Stimulated activated CD4-positive, alpha-beta T cell treated with anti-CD3 and anti-CD28 coated beads, Interleukin-2, amount 100 ng/mL, for 48 hours (primary cell): Measurements from ENCODE around the gene RAB31.

Source experiments
- DNase-seq, 2 donors: peaks; one replicate each; pipeline ENCODE4 v3.0.0-alpha.2; 2020

Gene RAB31

DNA sequence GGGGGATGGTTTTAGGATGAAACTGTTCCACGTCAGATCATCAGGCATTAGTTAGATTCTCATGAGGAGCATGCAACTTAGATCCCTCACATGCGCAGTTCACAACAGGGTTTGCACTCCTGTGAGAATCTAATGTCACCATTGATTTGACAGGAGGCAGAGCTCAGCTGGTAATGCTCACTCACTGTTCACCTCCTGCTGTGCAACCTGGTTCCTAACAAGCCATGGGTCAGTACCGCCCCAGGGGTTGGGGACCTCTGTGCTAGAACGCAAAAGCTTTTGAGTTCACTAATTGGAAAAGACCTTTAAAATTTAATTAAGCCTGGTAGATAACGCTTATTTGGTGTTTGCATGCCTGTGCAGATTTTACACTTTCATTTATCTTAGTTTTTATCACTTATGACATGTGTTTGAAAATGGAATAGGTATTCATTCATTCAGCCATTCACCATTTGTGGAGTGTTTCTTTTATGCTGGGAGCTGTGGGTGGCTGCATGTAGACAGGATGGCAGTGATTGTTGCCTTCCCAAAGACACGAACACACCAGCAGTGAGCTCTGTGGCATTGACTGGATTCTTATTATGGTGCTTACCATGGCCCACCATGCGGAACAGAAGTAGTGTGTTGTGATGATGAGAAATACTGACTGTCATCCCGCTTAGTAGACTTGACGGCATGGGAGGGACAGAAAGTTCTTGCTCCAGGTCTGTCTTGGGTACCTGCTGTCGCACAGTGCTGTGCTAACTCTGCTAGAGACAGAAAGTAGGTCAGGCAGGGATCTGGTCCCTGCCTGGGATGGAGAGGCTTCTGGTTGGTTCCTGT, 6.4 kb downstream of the RAB31 start:
- DNase-seq = no peak

- DNase-seq = no peak
Observed at GRCh38 chr18:9715088-9715343, 6.9 kb downstream of the RAB31 start.

GRCh38 chr18:9715978-9716774, 8.1 kb downstream of the RAB31 start:
- no peak for DNase-seq

- no peak for DNase-seq
Observed at GRCh38 chr18:9716780-9717563, 8.9 kb downstream of the RAB31 start.

- no peak for DNase-seq
Observed at GRCh38 chr18:9719421-9719981, 11.4 kb downstream of the RAB31 start.

DNA sequence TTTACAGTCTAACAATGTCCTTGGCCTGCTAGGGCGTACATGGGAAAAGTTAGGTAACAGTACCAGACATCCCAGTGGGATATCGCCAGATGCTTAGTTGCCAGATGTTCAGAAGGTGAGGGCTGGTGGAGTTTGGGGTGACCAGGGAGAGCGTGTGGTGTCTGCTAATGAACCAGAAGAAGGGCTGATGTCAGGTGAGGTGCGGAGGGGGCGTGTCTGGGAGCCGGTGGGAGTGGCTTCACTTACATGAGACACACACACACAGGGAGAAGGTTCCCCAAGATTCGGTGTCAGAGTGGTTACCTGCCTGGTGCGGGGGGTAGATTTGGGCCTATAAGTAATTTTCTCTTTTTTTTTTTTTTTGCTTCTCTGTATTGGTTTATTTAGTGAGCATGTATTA, 12.2 kb downstream of the RAB31 start:
- DNase-seq = no peak

DNA sequence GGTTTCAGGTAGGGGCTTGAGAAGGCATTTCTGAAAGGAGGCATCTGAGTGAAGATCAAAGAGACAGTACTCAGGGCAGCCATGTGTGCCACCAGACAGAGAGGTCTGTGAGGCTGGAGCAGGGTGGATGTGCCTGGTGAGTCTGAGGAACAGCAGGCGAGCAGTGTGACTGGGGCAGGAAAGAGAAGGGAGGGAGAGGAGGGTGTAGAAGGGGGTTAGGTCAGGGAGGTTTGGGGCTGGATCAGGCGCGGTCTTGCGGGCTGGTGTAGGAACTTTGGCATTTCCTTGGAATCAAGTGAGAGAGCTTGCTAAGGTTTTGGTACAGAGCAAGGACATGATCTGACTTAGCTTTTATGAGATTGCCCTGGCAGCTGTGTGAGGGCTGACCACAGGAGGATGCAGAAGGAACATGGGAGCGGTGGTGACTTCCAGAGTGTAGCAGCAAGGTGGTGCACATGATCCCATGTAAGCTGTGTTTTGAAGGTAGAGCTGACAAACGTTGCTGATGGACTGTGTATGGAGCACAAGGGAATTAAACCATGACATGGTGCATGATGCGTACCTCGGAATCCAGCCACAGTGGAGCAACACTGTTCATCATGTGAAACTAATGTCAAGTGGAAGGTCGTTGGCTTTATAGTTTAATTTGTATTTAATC, 13.9 kb downstream of the RAB31 start:
- no peak for DNase-seq

GRCh38 chr18:9722691-9723090, 14.6 kb downstream of the RAB31 start:
- no peak for DNase-seq

DNA sequence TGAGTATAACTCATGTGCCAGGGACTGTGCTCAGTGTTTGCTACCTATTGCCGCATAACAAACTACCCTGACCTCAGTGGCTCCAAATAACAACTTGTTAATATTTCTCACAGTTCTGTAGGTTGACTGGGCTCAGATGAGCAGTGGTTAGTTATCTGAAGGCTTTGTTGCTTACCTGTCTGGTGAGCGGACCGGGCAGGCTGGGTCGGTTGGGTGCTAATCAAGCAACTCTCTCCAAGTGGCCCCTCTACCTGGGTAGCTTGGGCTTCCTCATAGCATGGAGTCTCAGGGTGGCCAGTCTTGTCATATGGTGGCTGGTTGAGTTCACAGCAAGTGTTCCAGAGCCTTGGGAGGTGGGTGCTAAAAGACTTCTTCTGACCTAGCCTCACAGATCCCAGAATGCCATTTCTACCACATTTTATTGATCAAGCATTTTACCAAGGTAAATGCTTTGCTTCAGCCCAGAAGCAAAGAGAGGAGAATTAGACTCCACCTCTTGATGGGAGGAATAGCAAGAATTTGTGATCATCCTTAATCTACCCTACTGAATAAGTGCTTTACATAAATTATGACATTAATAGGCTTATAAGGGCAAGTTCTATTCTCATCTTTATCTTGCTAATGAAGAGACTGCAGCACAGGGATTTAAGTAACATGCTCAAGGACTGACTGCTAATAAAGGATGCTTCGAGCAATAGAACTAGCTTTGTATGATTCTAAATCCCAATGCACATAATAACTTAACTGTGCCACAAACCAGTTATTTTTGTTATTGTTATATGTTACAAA, 16.9 kb downstream of the RAB31 start:
- DNase-seq = no peak

DNA sequence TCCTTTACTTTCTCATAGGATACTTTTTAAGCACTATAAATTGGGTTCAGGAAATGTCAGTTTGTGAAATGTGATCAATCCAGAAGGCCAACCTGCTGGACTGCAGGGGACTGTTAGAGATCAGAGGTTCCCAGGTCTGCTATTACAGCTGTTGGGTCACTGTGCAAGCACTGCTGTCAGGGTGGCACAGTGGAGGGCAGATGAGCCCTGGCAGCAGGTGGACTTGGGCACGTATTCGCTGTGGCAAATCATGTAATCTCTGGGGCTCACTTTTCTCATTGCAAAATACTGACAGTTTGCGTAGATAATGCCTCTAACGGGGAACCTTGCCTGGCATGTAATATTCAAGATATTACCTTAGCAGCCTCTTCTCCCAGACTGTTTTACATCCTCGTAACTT, 18.1 kb downstream of the RAB31 start:
- no peak for DNase-seq

- DNase-seq = no peak
Observed at GRCh38 chr18:9726936-9727335, 18.8 kb downstream of the RAB31 start.

DNA sequence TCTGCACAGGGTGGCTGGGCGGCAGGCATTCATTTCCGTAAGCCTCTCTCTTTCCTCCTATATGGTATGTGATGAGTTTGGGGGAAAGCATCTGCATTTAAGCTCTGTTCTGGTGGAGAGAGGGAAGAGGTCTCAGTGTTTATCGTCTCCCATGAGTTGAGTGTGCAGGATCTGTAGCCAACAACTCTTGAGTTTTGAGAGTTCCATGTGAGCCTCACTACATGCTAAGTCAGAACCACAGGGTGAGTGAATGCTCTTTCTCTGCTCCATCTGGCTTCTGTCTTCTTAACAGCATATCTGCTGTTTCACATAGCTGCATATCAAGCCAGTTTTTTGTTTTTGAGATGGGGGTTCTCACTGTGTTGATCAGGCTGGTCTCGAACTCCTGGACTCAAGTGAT, 22.7 kb downstream of the RAB31 start:
- no peak for DNase-seq

DNA sequence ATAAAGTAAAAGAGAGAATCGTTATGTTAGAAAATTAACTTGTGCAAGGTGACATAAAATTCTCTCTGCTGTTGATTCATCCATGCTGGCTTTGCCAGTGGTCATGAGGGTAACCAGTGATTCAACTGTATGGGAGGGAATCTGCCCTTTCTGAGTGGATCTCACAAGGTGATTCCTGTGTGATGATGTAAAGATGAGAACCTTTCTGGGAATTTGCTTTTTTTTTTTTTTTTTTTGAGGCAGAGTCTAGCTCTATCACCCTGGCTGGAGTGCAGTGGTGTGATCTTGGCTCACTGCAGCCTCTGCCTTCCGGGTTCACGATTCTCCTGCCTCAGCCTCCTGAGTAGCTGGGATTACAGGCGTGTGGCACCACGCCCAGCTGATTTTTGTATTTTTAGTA, 23.3 kb downstream of the RAB31 start:
- no peak for DNase-seq

DNA sequence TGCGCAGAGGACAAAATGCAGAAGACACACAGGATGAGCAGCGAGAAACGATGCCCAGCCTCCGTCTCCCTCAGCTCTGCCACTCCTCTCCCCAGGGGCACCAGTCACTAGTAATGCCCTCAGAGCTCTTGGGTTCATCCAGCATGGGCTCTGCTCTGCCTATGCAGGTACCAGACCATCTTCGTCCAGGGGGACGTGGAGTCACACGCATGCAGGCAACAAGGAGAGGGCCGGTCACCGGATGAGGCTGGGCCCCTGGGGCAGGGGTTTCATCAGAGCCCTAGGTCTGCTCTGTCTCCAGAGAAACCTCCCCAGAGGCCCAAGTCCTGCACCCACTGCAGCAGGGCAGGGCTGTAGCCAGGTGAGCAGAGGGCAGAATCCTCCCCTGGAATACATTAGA, 23.9 kb downstream of the RAB31 start:
- DNase-seq = no peak

DNA sequence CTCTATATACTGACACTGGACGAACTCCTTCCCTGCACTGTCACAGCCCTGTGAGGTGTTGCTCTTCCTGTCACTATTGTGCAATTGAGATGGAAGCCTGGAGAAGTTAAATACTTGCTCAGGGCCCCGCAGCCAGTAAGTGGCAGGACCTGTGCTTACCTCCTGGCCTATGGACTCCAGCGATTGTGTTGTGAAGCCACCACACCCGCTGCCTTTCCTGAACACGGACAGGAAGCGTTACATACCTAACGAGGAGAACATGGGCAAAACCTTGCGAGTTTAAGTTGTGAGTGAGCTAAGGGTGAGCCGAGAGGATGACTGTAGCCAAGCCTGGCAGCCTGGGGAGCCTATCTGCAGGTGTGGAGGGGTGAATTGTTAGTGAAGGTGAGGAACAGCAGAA, 26.1 kb downstream of the RAB31 start:
- no peak for DNase-seq

- no peak for DNase-seq
Observed at GRCh38 chr18:9735238-9735637, 27.1 kb downstream of the RAB31 start.

DNA sequence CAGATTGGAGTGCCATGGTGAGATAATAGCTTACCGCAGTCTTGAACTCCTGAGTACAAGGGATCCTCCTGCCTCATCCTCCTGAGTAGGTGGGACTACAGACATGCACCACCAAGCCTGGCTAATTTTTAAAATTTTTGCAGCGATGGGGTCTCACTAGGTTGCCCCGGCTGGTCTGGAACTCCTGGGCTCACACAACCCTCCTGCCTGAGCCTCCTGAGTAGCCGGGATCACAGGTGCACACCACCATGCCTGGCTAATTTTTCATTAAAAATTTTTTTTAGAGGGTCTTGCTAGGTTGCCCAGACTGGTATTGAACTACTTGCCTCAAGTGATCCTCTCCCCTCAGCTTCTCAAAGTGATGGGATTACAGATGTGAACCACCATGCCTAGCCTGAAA, 27.8 kb downstream of the RAB31 start:
- DNase-seq = no peak

GRCh38 chr18:9736286-9736835, 28.3 kb downstream of the RAB31 start:
- no peak for DNase-seq

GRCh38 chr18:9737006-9737405, 28.9 kb downstream of the RAB31 start:
- no peak for DNase-seq

- no peak for DNase-seq
Observed at GRCh38 chr18:9737472-9738121, 29.5 kb downstream of the RAB31 start.

DNA sequence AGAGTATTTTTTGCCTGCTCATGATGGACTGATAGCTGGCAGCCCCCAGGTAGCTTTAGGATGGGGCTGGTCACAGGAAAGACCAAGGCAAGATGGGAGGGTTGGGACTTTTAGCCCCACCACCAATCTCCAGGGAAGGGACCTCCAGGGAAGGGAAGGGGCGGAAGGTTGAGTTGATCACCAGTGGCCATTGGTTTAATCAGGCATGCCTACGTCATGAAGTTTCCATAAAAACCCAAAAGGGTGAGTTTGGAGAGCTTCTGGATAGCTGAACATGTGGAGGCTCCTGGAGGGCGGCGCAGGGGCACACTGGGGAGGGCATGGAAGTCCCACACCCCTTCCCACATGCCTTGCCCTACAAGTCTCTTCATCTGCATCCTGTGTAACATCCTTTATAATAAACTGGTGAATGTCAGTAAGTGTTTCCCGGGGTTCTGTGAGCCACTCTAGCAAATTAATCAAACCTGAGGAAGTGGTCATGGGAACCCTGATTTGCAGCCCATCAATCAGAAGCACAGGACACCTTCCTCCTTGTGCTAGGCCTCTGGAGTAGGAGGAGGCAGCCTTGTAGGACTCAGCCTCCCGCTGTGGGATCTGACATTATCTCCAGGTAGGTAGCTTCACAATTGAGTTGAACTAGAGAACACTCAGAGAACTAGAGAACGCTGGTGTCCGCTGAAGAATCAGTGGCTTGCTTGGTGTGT, 30.3 kb downstream of the RAB31 start:
- DNase-seq = no peak
